ENCODE data around the gene ZSCAN4.

The ZSCAN4 gene

DNA sequence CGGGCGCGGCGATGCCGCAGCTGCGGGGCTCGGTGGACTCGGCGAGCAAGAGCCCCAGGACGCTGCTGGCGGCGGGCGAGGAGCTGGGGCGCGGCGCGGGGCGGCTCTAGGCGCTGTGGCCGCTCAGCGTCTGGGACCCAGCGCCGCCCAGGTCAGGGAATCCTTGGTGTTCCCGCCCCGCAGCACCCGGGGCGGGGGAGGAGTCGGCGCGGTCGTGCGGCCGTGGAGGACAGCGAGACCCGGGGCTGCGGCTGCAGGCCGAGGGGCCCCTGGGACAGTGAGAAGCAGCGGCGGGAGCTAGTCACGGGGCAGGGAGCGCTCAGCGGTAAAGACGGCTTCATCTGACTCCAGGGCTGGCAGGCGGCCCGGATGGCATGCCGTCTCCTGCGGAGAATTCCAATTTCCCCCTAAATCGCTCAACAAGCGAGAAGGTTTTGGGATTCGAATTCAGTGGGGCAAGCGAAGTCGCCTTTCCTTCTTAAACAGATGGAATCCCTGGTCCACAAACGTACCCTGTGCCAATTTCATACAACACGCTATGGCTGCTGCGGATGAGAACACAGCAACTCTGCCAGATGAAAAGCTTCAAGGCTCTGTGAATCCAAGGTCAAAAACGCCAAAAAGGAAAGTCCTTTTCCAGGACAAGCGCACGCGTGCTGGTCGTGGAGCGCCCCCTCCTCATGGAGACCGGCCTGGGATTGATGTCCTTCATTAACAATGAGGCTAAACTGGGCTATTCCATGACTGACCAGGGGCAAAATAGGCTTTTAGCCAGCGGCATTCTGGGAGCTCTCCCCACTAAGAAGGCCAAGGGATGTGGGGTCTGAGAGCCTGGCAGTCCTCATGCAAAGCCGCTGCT lies 4.2 kb upstream of the ZSCAN4 start:
- TF ChIP-seq CEBPB (IDR thresholded peaks at IDR 0.05) (no peak), EP300 (IDR thresholded peaks at IDR 0.05; ENCODE audit: borderline replicate concordance) (no peak), TEAD4 (IDR thresholded peaks at IDR 0.05) (no peak), CREB1 (IDR thresholded peaks at IDR 0.05; ENCODE audit: low read depth) (no peak), NFIC (IDR thresholded peaks at IDR 0.05) (peak; percentile 22; the same call in 1 of the 2 replicates)

DNA sequence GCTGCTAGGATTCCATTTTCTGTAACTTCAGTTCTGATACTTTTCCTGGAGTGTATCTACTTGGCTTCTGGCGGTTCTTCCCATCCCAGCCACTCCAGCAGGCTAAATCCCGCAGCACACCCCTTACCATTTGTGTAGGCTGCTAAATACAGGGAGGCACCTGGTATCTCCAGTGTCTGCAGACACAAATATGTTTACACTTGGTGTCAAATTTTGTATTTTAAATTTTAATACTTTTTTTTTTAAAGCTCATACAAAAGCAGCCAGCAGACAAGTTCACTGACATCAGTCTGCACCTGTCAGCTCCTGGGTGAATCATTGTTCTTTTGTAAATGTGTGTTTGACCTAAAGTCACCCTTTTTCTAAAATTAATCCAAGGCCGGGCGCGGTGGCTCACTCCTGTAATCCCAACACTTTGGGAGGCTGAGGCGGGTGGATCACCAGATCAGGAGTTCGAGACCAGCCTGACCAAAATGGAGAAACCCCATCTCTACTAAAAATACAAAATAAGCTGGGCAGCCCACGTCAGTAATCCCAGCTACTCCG lies 3.4 kb upstream of the ZSCAN4 start:
- TF ChIP-seq FOXM1 (IDR thresholded peaks at IDR 0.05; ENCODE audit: borderline replicate concordance, low read depth) = no peak
- no peak for TF ChIP-seq EP300 (IDR thresholded peaks at IDR 0.05; ENCODE audit: borderline replicate concordance)

DNA sequence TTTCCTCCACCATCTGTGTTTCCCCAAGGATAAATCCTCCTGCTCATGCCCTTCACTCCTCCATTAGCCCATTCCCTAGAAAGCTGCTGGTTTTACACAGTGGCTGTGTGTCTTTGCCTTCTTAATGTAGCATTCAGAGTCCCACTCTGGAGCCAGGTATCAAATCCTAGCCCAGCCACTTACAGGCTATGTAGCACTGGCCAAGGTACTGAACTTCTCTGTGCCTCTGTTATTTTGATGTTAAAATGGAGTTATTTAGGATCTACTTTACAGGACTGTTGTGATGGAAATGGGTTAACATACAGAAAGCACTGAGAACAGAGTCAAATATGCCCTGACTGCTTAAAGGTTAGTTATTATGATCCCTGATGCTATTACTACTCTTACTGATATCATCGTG lies 1.5 kb upstream of the ZSCAN4 start:
- TF ChIP-seq, protein P1, sequence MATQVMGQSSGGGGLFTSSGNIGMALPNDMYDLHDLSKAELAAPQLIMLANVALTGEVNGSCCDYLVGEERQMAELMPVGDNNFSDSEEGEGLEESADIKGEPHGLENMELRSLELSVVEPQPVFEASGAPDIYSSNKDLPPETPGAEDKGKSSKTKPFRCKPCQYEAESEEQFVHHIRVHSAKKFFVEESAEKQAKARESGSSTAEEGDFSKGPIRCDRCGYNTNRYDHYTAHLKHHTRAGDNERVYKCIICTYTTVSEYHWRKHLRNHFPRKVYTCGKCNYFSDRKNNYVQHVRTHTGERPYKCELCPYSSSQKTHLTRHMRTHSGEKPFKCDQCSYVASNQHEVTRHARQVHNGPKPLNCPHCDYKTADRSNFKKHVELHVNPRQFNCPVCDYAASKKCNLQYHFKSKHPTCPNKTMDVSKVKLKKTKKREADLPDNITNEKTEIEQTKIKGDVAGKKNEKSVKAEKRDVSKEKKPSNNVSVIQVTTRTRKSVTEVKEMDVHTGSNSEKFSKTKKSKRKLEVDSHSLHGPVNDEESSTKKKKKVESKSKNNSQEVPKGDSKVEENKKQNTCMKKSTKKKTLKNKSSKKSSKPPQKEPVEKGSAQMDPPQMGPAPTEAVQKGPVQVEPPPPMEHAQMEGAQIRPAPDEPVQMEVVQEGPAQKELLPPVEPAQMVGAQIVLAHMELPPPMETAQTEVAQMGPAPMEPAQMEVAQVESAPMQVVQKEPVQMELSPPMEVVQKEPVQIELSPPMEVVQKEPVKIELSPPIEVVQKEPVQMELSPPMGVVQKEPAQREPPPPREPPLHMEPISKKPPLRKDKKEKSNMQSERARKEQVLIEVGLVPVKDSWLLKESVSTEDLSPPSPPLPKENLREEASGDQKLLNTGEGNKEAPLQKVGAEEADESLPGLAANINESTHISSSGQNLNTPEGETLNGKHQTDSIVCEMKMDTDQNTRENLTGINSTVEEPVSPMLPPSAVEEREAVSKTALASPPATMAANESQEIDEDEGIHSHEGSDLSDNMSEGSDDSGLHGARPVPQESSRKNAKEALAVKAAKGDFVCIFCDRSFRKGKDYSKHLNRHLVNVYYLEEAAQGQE (IDR thresholded peaks at IDR 0.05; ENCODE audit: low read depth) = peak; percentile 78
- no peak for TF ChIP-seq CREB1 (IDR thresholded peaks at IDR 0.05; ENCODE audit: low read depth)

DNA sequence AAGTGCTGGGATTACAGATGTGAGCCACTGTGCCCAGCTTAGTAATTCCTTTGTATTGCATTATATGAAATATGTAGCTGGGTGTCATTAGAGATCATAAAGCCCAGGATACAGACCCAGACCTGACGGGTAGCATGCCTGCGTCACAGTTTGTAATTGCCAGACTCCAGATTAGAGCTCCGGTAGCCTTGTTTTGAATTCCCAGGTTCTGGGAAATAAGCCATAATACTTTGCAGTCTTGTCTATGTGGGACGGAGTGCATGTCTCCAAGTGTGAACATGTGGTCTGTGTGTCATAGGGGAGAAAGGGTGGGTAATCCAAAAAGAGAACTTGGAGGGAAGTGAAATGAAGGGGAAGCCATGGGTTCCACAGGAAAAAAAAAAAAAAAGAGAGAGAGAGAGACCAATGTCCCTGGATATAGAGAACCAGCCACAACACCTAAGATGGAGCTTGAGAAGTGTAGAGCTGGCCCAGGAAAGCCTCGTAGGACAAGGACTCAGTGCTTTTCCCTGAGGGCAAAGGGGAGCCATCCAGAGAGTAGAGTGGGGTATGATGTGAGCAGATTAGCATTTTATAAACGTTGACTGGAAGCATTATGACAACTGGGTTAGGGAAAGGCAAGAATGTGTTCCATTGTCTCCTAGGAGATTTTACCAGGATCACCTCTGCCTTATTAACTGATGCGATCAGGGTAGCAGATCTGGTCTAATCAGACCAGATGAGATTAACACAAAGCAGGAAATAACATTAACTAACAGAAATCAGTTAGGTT lies 2.6 kb downstream of the ZSCAN4 start:
- TF ChIP-seq NFIC (IDR thresholded peaks at IDR 0.05) (no peak), EGR1 (IDR thresholded peaks at IDR 0.05) (no peak), CREB1 (IDR thresholded peaks at IDR 0.05; ENCODE audit: low read depth) (no peak), TEAD4 (IDR thresholded peaks at IDR 0.05) (no peak), EP300 (IDR thresholded peaks at IDR 0.05; ENCODE audit: borderline replicate concordance) (no peak), TAF1 (IDR thresholded peaks at IDR 0.05; ENCODE audit: low read depth) (no peak), RAD21 (IDR thresholded peaks at IDR 0.05; ENCODE audit: low read depth) (no peak), TCF12 (IDR thresholded peaks at IDR 0.05; ENCODE audit: low read depth) (no peak), ZBTB7A (IDR thresholded peaks at IDR 0.05; ENCODE audit: low read depth) (no peak), CEBPB (IDR thresholded peaks at IDR 0.05) (no peak), FOXM1 (IDR thresholded peaks at IDR 0.05; ENCODE audit: borderline replicate concordance, low read depth) (no peak), YY1 (IDR thresholded peaks at IDR 0.05; ENCODE audit: low read depth) (no peak)
- TF ChIP-seq, protein P2, sequence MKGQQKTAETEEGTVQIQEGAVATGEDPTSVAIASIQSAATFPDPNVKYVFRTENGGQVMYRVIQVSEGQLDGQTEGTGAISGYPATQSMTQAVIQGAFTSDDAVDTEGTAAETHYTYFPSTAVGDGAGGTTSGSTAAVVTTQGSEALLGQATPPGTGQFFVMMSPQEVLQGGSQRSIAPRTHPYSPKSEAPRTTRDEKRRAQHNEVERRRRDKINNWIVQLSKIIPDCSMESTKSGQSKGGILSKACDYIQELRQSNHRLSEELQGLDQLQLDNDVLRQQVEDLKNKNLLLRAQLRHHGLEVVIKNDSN (IDR thresholded peaks at IDR 0.05) = no peak
- TF ChIP-seq, protein P1 (IDR thresholded peaks at IDR 0.05; ENCODE audit: low read depth) = no peak
- TF ChIP-seq, protein P3, sequence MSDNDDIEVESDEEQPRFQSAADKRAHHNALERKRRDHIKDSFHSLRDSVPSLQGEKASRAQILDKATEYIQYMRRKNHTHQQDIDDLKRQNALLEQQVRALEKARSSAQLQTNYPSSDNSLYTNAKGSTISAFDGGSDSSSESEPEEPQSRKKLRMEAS (IDR thresholded peaks at IDR 0.05) = no peak

DNA sequence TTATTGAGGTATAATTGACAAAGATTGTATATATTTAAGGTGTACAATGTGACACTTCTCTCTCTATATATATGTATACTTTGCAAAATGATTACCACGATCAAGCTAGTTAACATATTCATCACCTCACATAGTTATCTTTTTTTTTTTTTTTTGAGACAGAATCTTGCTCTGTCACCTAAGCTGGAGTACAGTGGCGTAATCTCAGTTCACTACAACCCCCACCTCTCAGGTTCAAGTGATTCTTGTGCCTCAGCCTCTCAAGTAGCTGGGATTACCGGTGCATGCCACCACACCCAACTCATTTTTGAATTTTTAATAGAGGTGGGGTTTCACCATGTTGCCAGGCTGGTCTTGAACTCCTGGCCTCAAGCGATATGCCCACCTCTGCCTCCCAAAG lies 3.7 kb downstream of the ZSCAN4 start:
- TF ChIP-seq TCF12 (IDR thresholded peaks at IDR 0.05; ENCODE audit: low read depth) = no peak
- TF ChIP-seq ZBTB7A (IDR thresholded peaks at IDR 0.05; ENCODE audit: low read depth) = no peak
- no peak for TF ChIP-seq EP300 (IDR thresholded peaks at IDR 0.05; ENCODE audit: borderline replicate concordance)
- TF ChIP-seq NFIC (IDR thresholded peaks at IDR 0.05) = no peak

DNA sequence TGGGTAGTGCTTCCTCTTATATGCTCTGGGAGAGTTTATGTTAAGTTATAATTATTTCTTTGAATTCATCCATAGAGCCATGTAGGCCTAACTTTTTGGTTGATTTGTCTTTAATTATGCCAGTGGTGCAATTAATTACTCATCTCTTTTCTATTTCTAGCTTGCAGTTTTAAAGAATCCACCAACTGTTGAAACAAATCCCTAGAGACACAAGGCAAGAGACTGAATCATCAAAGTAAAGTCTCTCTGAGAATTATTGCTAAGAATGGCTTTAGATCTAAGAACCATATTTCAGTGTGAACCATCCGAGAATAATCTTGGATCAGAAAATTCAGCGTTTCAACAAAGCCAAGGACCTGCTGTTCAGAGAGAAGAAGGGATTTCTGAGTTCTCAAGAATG lies 7.1 kb downstream of the ZSCAN4 start:
- TF ChIP-seq NFIC (IDR thresholded peaks at IDR 0.05) (no peak), TEAD4 (IDR thresholded peaks at IDR 0.05) (no peak), CREB1 (IDR thresholded peaks at IDR 0.05; ENCODE audit: low read depth) (no peak), TCF12 (IDR thresholded peaks at IDR 0.05; ENCODE audit: low read depth) (no peak), FOXM1 (IDR thresholded peaks at IDR 0.05; ENCODE audit: borderline replicate concordance, low read depth) (no peak), TAF1 (IDR thresholded peaks at IDR 0.05; ENCODE audit: low read depth) (no peak), ZBTB7A (IDR thresholded peaks at IDR 0.05; ENCODE audit: low read depth) (no peak), EGR1 (IDR thresholded peaks at IDR 0.05) (no peak), EP300 (IDR thresholded peaks at IDR 0.05; ENCODE audit: borderline replicate concordance) (no peak)
- TF ChIP-seq, protein P2 (IDR thresholded peaks at IDR 0.05) = no peak
- TF ChIP-seq, protein P1 (IDR thresholded peaks at IDR 0.05; ENCODE audit: low read depth) = no peak

Measured in Ishikawa (cell line).